Psoas muscle (tissue), 8 donors: ENCODE data around the gene USP24. TPM values are rescaled to one million over a fixed set of nuclear protein-coding genes. Genes with fewer than 3 reads are reported as not detected.

Source experiments
- ATAC-seq, 4 donors: fragments of 200-7000 bp; cut with Tn5 transposase; one replicate each; pipeline ENCODE4 v1.9.1; 2020; ENCODE audit warnings: moderate library complexity in 3 of 4, mild to moderate bottlenecking in 2 of 4
- DNase-seq, 2 donors: peaks; one replicate each; pipeline ENCODE4 v3.0.0-alpha.2; 2020
- H3K27ac ChIP-seq: fragments of 200-600 bp; one replicate; pipeline ENCODE4 v1.8.0; 2022
- H3K27me3 ChIP-seq, 3 donors: fragments of 200-600 bp in 1 of 3; one replicate each; pipeline versions ENCODE4 v1.6.1 to v1.8.0; 2013 to 2022; ENCODE audit warnings: low read length in 2 of 3, mild to moderate bottlenecking in 2 of 3, moderate library complexity in 1 of 3; ENCODE audit not compliant: insufficient read depth in 3 of 3
- H3K36me3 ChIP-seq, 2 donors: fragments of 200-600 bp in 1 of 2; one replicate each; pipeline versions ENCODE4 v1.6.1 to v1.8.0; 2013 to 2022; ENCODE audit warnings: low read depth in 1 of 2, mild to moderate bottlenecking in 1 of 2, moderate library complexity in 1 of 2; ENCODE audit not compliant: insufficient read depth in 1 of 2
- H3K4me1 ChIP-seq: fragments of 200-600 bp; one replicate; pipeline ENCODE4 v1.8.0; 2022
- H3K4me3 ChIP-seq: fragments of 200-600 bp; one replicate; pipeline ENCODE4 v1.8.0; 2022; ENCODE audit warnings: mild to moderate bottlenecking
- H3K9me3 ChIP-seq: fragments of 200-600 bp; one replicate; pipeline ENCODE4 v1.8.0; 2022
- WGBS, 3 donors: extraction: QIAGEN DNeasy Blood & Tissue Kit; methylation state at CpG; one replicate each; pipeline versions ENCODE4 v1.1.6 to v1.1.7; 2013; 5-methylcytosine and 5-hydroxymethylcytosine counted together
- intact Hi-C, 2 donors: fragments of 100-400 bp; cut with DNase I; formaldehyde crosslinking; loops; one replicate each; pipeline versions ENCODE4 v1.11.0 to v1.14.2; 2022
- polyA plus RNA-seq, 3 donors: library from polyadenylated mRNA; stranded (reverse); fragments of 200-250 nt; gene quantifications; one replicate each; pipeline ENCODE4 v1.2.3, GENCODE V29; 2013
- total RNA-seq, 4 donors: library from RNA; stranded (reverse); fragmentation: NEBNext Ultra II Directional in 2 of 4; extraction: Animal tissue kit (Norgen Biotek cat#: 25700) in 2 of 4; gene quantifications; one replicate each; pipeline versions ENCODE4 v1.2.1 to v1.2.4, GENCODE V29; 2021 to 2023
- TF ChIP-seq, protein P1 (sequence below): fragments of 200-600 bp; IDR thresholded peaks from one replicate; pipeline ENCODE4 v1.8.0; 2022; ENCODE audit warnings: antibody characterized with exemption
- donor health status: healthy with polysubstance abuse.
- donor health status: DM: no; HTN: no; CAD: no; lungs with moderate emphysema.
- donor health status: Bipolar disorder and iron deficiency.
- donor health status: healthy.
- donor health status: DM: yes; HTN: yes; CAD: no.
- donor health status: DM: no; HTN: no; CAD: no.
- donor health status: DM: no; HTN: no; CAD: no.
- donor health status: DM: yes; HTN: yes; CAD: no.

Gene USP24
- total and polyA plus RNA-seq, 7 donors: 14.6 to 67.9 (median 53.2) TPM

DNA sequence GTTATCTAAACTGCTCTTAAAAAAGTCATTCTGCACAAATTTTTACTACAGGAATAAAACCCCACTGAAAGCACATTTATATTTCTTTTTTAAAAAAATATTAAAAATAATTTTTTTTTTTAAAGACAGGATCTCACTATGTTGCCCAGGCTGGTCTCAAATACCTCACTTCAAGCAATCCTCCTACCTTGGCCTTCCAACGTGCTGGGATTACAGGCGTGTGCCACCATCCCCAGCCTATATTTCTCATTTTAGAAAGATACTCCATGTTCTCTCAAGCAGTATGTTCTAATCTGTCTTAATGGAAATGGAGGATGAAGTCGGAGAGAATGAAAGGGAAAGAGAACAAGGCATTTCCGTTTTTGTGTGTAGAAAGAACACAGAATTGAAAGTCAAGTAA, 17.1 kb downstream of the USP24 start:
- H3K9me3 ChIP-seq: no peaks in the 10 kb centered on the region
- H3K27ac ChIP-seq: no peak overlapping the region
- TF ChIP-seq, protein P1, sequence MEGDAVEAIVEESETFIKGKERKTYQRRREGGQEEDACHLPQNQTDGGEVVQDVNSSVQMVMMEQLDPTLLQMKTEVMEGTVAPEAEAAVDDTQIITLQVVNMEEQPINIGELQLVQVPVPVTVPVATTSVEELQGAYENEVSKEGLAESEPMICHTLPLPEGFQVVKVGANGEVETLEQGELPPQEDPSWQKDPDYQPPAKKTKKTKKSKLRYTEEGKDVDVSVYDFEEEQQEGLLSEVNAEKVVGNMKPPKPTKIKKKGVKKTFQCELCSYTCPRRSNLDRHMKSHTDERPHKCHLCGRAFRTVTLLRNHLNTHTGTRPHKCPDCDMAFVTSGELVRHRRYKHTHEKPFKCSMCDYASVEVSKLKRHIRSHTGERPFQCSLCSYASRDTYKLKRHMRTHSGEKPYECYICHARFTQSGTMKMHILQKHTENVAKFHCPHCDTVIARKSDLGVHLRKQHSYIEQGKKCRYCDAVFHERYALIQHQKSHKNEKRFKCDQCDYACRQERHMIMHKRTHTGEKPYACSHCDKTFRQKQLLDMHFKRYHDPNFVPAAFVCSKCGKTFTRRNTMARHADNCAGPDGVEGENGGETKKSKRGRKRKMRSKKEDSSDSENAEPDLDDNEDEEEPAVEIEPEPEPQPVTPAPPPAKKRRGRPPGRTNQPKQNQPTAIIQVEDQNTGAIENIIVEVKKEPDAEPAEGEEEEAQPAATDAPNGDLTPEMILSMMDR: no peak
- 80 to 92% (median 82%) methylated on average over 4 of the region's 4 CpGs for WGBS, 3 donors
- no peak overlapping the region for H3K4me3 ChIP-seq
- intact Hi-C loops: no loop called here
- DNase-seq (no peak), ATAC-seq (no peak)
- H3K36me3 ChIP-seq: no peaks in the 10 kb centered on the region
- no peaks in the 10 kb centered on the region for H3K27me3 ChIP-seq
- peaks cover 62% of the 10 kb centered on the region for H3K4me1 ChIP-seq

DNA sequence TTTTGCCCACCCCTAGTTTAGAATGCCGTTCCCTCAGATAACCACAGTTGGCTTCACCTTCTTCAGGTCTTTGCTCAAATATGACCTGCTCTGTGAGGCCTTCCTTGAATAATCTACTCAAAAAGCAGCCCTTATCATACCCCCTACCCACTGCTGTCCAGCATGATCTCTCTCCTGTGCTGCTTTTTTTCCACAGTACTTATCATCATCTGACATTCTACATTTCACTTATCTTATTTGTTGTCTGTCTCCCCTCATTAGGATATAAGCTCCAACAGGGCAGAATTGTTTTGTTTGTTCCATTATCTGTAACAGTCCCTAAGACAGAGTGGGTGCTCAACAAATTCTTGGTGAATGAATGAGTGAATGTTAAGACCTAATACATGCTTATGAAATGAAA, 18.1 kb downstream of the USP24 start:
- 78 to 92% (median 88%) methylated on average over 1 of the region's 1 CpG for WGBS, 3 donors
- peaks cover 55% of the 10 kb centered on the region for H3K4me1 ChIP-seq
- intact Hi-C loops: no loop called here

DNA sequence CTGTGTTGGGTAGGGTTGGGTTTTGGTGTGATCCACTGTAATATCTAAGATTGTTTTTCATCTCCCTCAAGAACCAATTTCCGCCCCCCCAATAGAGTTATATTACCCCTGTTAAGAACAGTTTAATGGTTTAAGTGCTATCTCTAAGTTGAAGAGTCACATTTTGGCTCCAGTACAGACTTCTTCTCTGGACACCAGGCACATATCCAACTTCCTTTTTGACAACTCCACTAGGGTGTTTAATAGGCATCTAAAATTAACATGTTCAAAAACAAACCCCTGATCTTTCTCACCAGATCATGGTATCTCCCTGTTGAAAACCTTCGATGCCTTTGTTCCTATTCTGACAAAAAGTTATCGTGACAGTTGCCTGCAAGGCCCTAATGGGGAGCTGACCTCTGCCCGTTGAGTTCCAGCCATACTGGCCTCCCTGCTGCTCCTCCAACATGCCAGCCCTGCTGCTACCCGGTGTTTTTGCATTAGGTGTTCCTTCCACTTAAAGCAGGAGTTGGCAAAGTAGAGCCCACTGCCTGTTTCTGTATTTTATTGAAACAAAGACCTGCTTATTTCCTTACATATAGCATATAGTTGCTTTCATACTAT, 18.6 kb downstream of the USP24 start:
- Histone ChIP-seq H3K4me3 (no peak overlapping the region), H3K4me1 (peaks cover 49% of the 10 kb centered on the region), H3K27ac (peak overlapping the region; percentile 73), H3K27me3 (no peaks in the 10 kb centered on the region), H3K36me3 (no peaks in the 10 kb centered on the region), H3K9me3 (no peaks in the 10 kb centered on the region)
- no peak for DNase-seq
- TF ChIP-seq, protein P1: no peak
- WGBS, 3 donors: 24 to 42% (median 28%) methylated on average over 5 of the region's 5 CpGs
- ATAC-seq: peak in 3 of 4 donors; percentile 53 to 84 (median 70)
- intact Hi-C loops: no loop called here

More for the DNA sequence above, 18.1 kb downstream of the USP24 start:
- no peaks in the 10 kb centered on the region for H3K36me3 ChIP-seq
- no peaks in the 10 kb centered on the region for H3K27me3 ChIP-seq
- DNase-seq (no peak), ATAC-seq (no peak)
- H3K4me3 ChIP-seq: no peak overlapping the region
- H3K27ac ChIP-seq: peak overlapping the region; percentile 73
- H3K9me3 ChIP-seq: no peaks in the 10 kb centered on the region
- TF ChIP-seq, protein P1: no peak

DNA sequence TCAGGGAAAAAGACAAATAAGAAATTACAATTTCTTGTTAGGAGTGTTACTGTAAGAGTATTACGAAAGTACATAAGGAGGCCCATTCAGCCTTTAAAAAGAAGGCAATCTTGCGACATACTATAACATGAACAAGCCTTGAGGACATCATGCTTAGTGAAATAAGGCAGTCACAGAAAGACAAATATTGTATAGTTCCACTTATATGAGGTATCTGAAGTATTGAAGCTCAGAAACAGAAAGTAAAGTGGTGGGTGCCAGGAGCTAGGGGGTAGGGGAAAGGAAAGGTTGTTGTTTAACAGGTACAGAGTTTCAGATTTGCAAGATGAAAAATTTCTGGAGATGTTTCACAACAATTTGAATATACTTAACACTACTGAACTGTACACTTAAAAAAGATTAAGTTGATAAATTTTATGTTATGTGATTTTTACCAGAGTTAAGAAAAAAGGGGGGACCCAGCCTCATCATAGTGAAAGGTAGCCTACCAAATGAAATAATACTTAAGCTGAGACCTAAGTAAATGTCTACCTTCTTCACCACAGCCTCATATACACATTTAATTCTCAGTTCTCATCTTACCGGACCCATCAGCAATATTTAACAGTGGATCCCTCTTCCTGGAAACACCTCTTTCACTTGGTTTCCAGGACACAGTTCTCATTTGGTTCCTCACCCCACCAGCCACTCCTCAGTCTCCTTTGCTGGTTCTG, 19.5 kb downstream of the USP24 start:
- H3K4me1 ChIP-seq: peaks cover 48% of the 10 kb centered on the region

More for the DNA sequence above, 19.5 kb downstream of the USP24 start:
- Histone ChIP-seq H3K27me3 (no peaks in the 10 kb centered on the region), H3K27ac (peak overlapping the region; percentile 73), H3K9me3 (no peaks in the 10 kb centered on the region), H3K4me3 (no peak overlapping the region), H3K36me3 (no peaks in the 10 kb centered on the region)
- TF ChIP-seq, protein P1: no peak
- intact Hi-C loops: no loop called here
- no peak for DNase-seq
- 78 to 89% (median 89%) methylated on average over 3 of the region's 3 CpGs for WGBS, 3 donors
- ATAC-seq: peak in 1 of 4 donors; percentile 32
